Left renal cortex interstitium (tissue), 4 donors: ENCODE measurements around the gene CNNM1. TPM values are rescaled to one million over a fixed set of nuclear protein-coding genes. Genes with fewer than 3 reads are reported as not detected.
A peak's percentile ranks its signal among the peaks of the same experiment; 100 is the strongest.

ENCODE experiments used
- DNase-seq, 4 donors: peaks; one replicate each; pipeline ENCODE4 v3.0.0-alpha.2; 2013; ENCODE audit warnings: low read depth in 4 of 4, low spot score in 2 of 4, missing footprints in 1 of 4
- polyA plus RNA-seq, 4 donors: library from polyadenylated mRNA; unstranded; fragments of 120-200 nt; gene quantifications; one replicate each; pipeline ENCODE4 v1.2.1, GENCODE V29; 2013; ENCODE audit not compliant: insufficient read length in 4 of 4

The CNNM1 gene
- 1 to 10 TPM; 1.3 to 2.1 (median 1.8) TPM for polyA plus RNA-seq

DNA sequence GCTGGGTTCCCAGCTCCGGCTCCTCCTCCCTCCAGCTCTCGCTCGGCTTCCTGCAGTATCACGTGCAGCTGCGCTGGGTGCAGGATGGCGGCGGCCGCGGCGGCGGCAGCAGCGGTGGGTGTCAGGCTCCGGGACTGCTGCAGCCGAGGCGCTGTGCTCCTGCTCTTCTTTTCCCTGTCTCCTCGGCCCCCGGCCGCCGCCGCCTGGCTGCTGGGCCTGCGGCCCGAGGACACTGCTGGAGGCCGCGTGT is at the start of gene CNNM1:
Gene CNNM1, plus strand, starts transcription at position 53 of the 250 bp plus-strand sequence. Its CDS starts 32 bp downstream, at position 85.
- DNase-seq: no peak

- DNase-seq: peak in 3 of 4 donors; percentile 13 to 49 (median 21)
Observed at GRCh38 chr10:99279626-99280111, 49.5 kb upstream of the CNNM1 start.

DNA sequence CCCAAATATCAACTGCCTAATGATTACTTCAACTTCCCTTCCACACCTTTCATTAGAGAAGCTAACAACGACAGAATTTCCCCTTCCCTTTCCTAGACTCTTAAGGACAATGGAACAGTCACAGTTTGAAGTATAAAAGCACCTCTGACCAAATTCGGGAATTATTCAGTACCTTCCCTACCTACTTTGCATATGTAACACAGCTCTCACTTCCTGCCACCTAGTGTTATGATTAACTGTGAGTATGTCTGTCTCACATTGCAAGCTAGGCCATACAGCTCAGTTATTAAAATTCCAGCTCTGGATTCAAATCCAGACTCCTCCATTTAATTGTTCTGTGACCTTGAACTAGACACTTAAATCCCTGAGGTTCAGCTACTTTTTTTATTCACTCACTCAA is 48.7 kb upstream of the CNNM1 start:
- DNase-seq: no peak

- no peak for DNase-seq
Observed at GRCh38 chr10:99285881-99286280, 43.3 kb upstream of the CNNM1 start.

DNA sequence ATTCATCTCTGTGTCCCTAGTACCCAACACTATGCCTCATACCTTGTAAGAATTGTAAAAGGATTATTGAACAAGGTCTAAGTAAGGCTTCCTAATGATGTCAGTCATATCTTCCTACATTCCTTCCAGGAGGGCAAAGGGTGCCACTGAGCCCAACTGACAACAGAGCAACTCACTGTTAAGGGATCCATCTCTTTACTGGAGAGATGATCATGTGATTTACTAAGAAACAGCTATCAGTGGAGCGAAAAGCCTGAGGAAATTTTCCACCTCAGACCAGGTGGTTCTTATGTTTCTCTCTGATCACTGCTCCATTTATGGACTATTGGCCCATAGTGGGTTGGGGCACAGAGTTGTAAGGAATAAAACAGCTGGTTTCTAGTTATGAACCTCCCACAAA is 38.9 kb upstream of the CNNM1 start:
- DNase-seq: no peak

- no peak for DNase-seq
Observed at GRCh38 chr10:99292159-99292558, 37.0 kb upstream of the CNNM1 start.

GRCh38 chr10:99296605-99297004 is 32.6 kb upstream of the CNNM1 start:
- no peak for DNase-seq

DNA sequence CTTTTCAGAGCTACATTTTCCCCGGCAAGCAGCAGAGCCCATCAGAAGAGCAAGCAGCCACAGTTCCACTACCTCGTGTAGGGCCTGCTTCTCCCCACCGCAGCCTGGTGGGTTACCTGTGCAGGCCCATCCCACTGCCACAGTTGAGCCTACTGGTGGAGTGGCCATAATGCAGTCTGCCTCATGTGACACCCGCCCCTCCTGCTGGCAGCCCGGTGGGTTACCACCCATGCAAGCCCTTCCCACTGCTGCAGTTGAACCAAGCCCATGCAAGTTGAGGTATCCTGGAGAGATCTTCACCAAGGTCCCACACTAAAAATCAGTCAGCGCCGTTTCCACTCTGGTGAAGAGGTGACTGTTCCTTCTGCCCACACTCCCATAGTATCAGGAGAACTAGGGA is 32.1 kb upstream of the CNNM1 start:
- DNase-seq: no peak

DNA sequence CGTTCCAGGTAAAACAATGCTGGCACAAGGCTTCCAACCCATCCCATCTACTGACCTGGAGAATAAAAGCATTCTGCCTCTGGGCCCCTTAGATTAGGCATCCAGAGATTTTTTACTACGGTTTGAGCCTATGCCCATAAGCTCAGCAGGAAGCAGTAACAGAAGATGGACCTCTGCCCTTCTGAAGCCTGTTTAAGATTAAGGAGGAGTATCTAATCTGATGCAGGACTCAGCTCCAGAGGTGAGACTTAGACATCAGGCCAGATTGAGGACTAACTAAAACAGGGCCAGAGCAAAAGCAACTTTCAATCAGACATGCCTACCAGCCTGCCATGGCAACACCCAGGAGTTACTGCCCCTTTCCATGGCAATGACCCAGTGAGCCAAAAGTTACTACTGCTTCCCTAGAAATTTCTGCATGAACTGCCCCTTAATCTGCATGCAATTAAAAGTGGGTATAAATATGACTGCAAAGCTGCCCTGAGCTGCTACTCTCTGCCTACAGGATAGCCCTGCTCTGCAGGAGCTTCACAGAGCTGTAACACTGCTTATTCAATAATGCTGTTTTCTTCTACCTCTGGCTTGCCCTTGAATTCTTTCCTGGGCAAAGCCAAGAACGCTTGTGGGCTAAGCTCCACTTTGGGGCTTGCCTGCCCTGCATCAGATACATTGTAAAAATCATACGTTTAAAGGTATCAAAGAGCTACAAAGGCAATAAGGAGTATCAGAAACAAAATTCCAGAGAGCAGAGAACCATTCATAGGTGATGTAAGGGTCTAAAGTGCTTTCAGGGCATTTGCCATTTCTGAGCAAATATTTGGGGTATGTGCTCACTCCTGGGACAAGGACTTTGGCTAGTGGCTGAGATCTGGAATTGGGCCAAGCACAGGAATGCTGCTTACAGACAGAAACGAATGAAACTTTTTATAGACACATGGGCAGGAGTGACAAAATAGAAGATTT is 25.0 kb upstream of the CNNM1 start:
- DNase-seq: no peak

GRCh38 chr10:99304862-99305229 is 24.3 kb upstream of the CNNM1 start:
- DNase-seq: no peak

DNA sequence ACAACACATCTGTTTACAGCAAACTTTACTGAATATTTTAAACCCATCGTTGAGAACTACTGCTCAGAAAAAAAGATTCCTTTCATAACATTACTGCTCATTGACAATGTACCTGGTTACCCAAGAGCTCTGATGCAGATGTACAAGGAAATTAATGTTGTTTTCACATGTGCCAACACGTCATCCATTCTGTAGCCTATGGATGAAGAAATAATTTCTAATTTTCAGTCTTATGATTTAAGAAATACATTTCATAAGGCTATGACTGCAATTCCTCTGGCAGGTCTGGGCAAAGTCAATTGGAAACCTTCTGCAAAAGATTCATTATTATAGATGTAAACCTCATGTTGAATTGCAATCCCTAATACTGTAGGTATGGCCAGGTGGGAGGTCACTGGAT is 16.7 kb upstream of the CNNM1 start:
- no peak for DNase-seq

DNA sequence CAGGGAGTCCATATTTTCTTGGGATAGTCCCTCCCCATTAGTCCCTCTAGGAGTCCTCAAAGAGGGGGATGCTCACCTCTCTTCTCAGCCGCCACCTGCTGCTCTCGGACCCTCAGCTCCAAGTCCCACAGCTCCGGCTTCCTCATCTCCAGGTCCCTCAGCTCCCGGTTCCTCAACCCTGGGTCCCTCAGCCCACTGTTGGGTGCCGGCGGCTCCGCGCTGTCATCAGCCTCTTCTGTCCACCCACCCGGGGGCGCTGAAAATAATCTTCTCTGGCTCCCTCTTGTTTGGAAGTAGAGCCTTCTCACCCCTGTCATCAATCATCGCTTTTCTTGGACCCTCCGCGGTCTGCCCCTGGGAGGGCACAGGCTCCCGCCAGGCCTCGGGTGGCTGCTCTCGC is 13.3 kb upstream of the CNNM1 start:
- no peak for DNase-seq

DNA sequence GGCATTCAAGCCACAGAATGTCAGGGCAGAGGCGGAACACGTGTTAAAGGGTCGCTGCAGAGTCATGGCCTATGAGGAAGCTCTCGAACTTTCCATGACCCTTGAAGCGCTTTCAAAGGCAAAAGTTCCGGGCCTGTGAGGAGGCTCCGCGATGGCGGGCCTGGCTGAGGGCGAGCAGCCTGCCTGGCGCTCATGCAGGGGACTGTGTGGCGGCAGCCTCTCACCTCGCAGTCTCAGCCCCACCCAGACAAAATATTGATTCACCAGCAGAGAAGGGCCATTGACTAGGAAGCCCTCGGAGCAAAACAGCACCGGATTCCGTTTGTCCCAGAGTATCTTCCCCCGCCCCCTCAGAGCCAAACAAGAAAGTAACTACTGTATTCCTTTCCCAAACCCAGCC is 12.8 kb upstream of the CNNM1 start:
- DNase-seq: no peak

GRCh38 chr10:99318048-99318447 is 11.1 kb upstream of the CNNM1 start:
- no peak for DNase-seq

DNA sequence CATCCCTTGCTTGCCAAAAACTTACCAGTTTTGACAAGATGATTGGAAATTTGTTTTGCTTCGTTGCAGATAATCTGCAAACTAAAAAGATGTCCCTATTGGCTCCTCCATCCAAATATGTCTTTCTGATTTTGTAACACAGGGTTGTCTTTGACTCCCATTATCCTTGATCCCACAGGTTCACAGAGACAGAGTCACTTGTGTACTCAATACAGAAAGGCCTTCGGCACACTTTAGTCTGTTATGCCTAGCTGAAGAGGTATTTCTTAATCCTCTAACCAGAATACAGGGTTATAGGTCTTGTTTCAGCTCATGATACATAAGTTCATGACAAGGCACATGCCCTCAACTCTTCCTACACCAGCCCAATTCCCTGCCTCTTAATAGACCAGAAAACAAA is 10.7 kb upstream of the CNNM1 start:
- DNase-seq: no peak

DNA sequence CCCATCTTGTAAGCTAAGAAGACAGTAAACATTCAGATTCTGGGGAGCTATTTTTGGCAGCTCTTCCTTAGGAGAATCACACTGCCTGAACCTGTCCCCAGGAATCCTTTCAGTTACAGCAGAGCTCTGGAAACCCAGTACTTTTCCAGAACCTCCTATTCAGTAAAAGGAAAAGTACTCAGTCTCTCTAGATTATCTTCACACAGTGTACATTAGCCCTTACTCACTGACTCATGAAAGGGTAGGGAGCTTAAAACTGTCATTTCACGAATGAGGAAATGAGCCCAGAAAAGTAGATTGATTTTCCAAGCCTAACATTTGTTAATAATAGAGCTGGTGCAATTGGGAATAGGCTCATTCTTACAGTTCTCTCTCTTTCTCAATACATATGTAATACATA is 3.9 kb upstream of the CNNM1 start:
- DNase-seq: no peak

DNA sequence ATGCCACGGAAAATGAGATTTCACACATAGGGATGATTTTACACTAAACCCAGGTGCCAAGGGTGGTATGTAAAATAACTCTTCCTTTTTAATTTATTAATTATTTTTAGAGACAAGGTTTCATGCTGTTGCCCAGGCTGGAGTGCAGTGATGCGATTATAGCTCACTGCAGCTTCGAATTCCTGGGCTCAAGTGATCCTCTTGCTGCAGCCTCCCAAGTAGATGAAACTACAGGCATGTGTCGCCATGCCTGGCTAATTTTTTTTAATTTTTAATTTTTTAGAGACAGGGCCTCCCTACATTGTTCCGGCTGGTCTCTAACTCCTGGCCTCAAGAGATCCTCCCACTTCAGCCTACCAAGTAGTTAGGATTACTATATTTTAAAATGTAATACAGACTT is 2.3 kb upstream of the CNNM1 start:
- no peak for DNase-seq

- DNase-seq: no peak
Observed at GRCh38 chr10:99328579-99329303, 415 bp upstream of the CNNM1 start.

- no peak for DNase-seq
Observed at GRCh38 chr10:99329554-99330346, 594 bp downstream of the CNNM1 start.

- DNase-seq: no peak
Observed at GRCh38 chr10:99330347-99330924, 1.3 kb downstream of the CNNM1 start.
